Activated CD4-positive, alpha-beta T cell treated with anti-CD3 and anti-CD28 coated beads, Interleukin-2, amount 10 ng/mL, durations not matched to agents 7 days and 5 days (primary cell): ENCODE results near the gene CCDC146. TPM values are rescaled to one million over a fixed set of nuclear protein-coding genes. Genes with fewer than 3 reads are reported as not detected.

Experiments used
- CTCF ChIA-PET: fragments of 350-600 bp; sonication (Branson Sonifier 250); formaldehyde crosslinking; loops from one replicate; lab custom pipeline; 2021; ENCODE audit warnings: antibody characterized with exemption; lab: Charles Lee
- POLR2A ChIA-PET: fragments of 350-600 bp; sonication (Branson Sonifier 250); formaldehyde crosslinking; loops from one replicate; lab custom pipeline; 2021; ENCODE audit warnings: antibody characterized with exemption; lab: Charles Lee
- DNase-seq: peaks from one replicate; pipeline ENCODE4 v3.0.0-alpha.2; 2020
- H3K27ac Mint-ChIP-seq: one replicate; pipeline ENCODE4 v1.8.0; 2021; ENCODE audit warnings: mild to moderate bottlenecking, moderate library complexity, mixed read lengths
- H3K27me3 Mint-ChIP-seq: one replicate; pipeline ENCODE4 v1.8.0; 2021; ENCODE audit warnings: mixed read lengths
- H3K36me3 Mint-ChIP-seq: one replicate; pipeline ENCODE4 v1.8.0; 2021; ENCODE audit warnings: low read depth, mixed read lengths
- H3K4me1 Mint-ChIP-seq: one replicate; pipeline ENCODE4 v1.8.0; 2021; ENCODE audit warnings: mixed read lengths
- H3K4me3 Mint-ChIP-seq: one replicate; pipeline ENCODE4 v1.8.0; 2021; ENCODE audit warnings: mild to moderate bottlenecking, moderate library complexity, mixed read lengths
- H3K9me3 Mint-ChIP-seq: one replicate; pipeline ENCODE4 v1.8.0; 2021; ENCODE audit warnings: mixed read lengths
- total RNA-seq, 2 experiments: library from RNA; stranded (reverse); gene quantifications; one replicate each; pipeline ENCODE4 v1.2.3, GENCODE V29; 2021

The CCDC146 gene
- total RNA-seq, 2 experiments from 2014 or later: 9.2 to 10.5 TPM

GRCh38 chr7:77295549-77295948 is 173.1 kb downstream of the CCDC146 start:
- DNase-seq: no peak
- ChIA-PET POLR2A (no interaction called here), CTCF (interaction anchor here (1.0 kb wide), 1 partner anchor 36 kb away, joined by 4 read pairs; no protein-coding TSS in a partner anchor)
- Mint-ChIP-seq H3K4me1 (no peaks in the 10 kb centered on the region), H3K27me3 (no peaks in the 10 kb centered on the region), H3K9me3 (peaks cover 12% of the 10 kb centered on the region), H3K36me3 (peaks cover 4% of the 10 kb centered on the region), H3K27ac (no peak overlapping the region), H3K4me3 (no peak overlapping the region)

- no peak overlapping the region for H3K27ac Mint-ChIP-seq
- peaks cover 12% of the 10 kb centered on the region for H3K36me3 Mint-ChIP-seq
- DNase-seq: no peak
- H3K27me3 Mint-ChIP-seq: no peaks in the 10 kb centered on the region
- peaks cover 14% of the 10 kb centered on the region for H3K9me3 Mint-ChIP-seq
- POLR2A ChIA-PET: no interaction called here
- CTCF ChIA-PET: interaction anchor here (0.6 to 1.2 kb wide), 3 partner anchors 22 to 59 kb away, joined by 3 to 4 read pairs (median 3); no protein-coding TSS in a partner anchor
- no peak overlapping the region for H3K4me3 Mint-ChIP-seq
- H3K4me1 Mint-ChIP-seq: no peaks in the 10 kb centered on the region
These were observed 184.0 kb downstream of the CCDC146 start for GRCh38 chr7:77306231-77307067.

GRCh38 chr7:77308792-77309191 is 186.4 kb downstream of the CCDC146 start:
- peaks cover 8% of the 10 kb centered on the region for H3K9me3 Mint-ChIP-seq
- no peak overlapping the region for H3K4me3 Mint-ChIP-seq
- H3K4me1 Mint-ChIP-seq: no peaks in the 10 kb centered on the region
- peaks cover 12% of the 10 kb centered on the region for H3K36me3 Mint-ChIP-seq
- ChIA-PET POLR2A (no interaction called here), CTCF (no interaction called here)
- no peak overlapping the region for H3K27ac Mint-ChIP-seq
- DNase-seq: no peak
- H3K27me3 Mint-ChIP-seq: no peaks in the 10 kb centered on the region

GRCh38 chr7:77309714-77310220 is 187.4 kb downstream of the CCDC146 start:
- Mint-ChIP-seq H3K4me3 (no peak overlapping the region), H3K9me3 (peaks cover 5% of the 10 kb centered on the region), H3K27ac (no peak overlapping the region), H3K36me3 (peaks cover 7% of the 10 kb centered on the region), H3K27me3 (no peaks in the 10 kb centered on the region), H3K4me1 (no peaks in the 10 kb centered on the region)
- CTCF ChIA-PET: no interaction called here
- no peak for DNase-seq
- POLR2A ChIA-PET: no interaction called here

GRCh38 chr7:77310982-77311381 is 188.6 kb downstream of the CCDC146 start:
- H3K27me3 Mint-ChIP-seq: no peaks in the 10 kb centered on the region
- CTCF ChIA-PET: interaction anchor here (0.5 kb wide), 1 partner anchor 1040 kb away, joined by 4 read pairs; no protein-coding TSS in a partner anchor
- DNase-seq: no peak
- peaks cover 3% of the 10 kb centered on the region for H3K9me3 Mint-ChIP-seq
- POLR2A ChIA-PET: no interaction called here
- H3K27ac Mint-ChIP-seq: no peak overlapping the region
- no peak overlapping the region for H3K4me3 Mint-ChIP-seq
- H3K36me3 Mint-ChIP-seq: peaks cover 7% of the 10 kb centered on the region
- no peaks in the 10 kb centered on the region for H3K4me1 Mint-ChIP-seq

GRCh38 chr7:77313085-77313484 is 190.7 kb downstream of the CCDC146 start:
- POLR2A ChIA-PET: no interaction called here
- CTCF ChIA-PET: no interaction called here
- no peaks in the 10 kb centered on the region for H3K27me3 Mint-ChIP-seq
- no peaks in the 10 kb centered on the region for H3K9me3 Mint-ChIP-seq
- no peak overlapping the region for H3K27ac Mint-ChIP-seq
- DNase-seq: no peak
- no peak overlapping the region for H3K4me3 Mint-ChIP-seq
- H3K36me3 Mint-ChIP-seq: peaks cover 10% of the 10 kb centered on the region
- H3K4me1 Mint-ChIP-seq: no peaks in the 10 kb centered on the region

- ChIA-PET POLR2A (no interaction called here), CTCF (no interaction called here)
- H3K4me1 Mint-ChIP-seq: no peaks in the 10 kb centered on the region
- no peak overlapping the region for H3K27ac Mint-ChIP-seq
- no peaks in the 10 kb centered on the region for H3K9me3 Mint-ChIP-seq
- no peaks in the 10 kb centered on the region for H3K27me3 Mint-ChIP-seq
- H3K4me3 Mint-ChIP-seq: no peak overlapping the region
- no peak for DNase-seq
- peaks cover 8% of the 10 kb centered on the region for H3K36me3 Mint-ChIP-seq
These were observed 191.6 kb downstream of the CCDC146 start for GRCh38 chr7:77313876-77314480.

- Mint-ChIP-seq H3K36me3 (peaks cover 14% of the 10 kb centered on the region), H3K4me1 (no peaks in the 10 kb centered on the region), H3K9me3 (no peaks in the 10 kb centered on the region), H3K27ac (no peak overlapping the region), H3K27me3 (no peaks in the 10 kb centered on the region), H3K4me3 (no peak overlapping the region)
- ChIA-PET POLR2A (no interaction called here), CTCF (interaction anchor here (1.2 to 2.1 kb wide), 2 partner anchors 13 to 33 kb away, joined by 3 to 5 read pairs; no protein-coding TSS in a partner anchor)
- DNase-seq: no peak
These were observed 192.8 kb downstream of the CCDC146 start for GRCh38 chr7:77315182-77315591.

- no peaks in the 10 kb centered on the region for H3K9me3 Mint-ChIP-seq
- H3K36me3 Mint-ChIP-seq: peaks cover 14% of the 10 kb centered on the region
- ChIA-PET POLR2A (no interaction called here), CTCF (interaction anchor here (2.1 kb wide), 1 partner anchor 12 kb away, joined by 5 read pairs; no protein-coding TSS in a partner anchor)
- H3K4me3 Mint-ChIP-seq: no peak overlapping the region
- no peak for DNase-seq
- H3K27ac Mint-ChIP-seq: no peak overlapping the region
- H3K27me3 Mint-ChIP-seq: no peaks in the 10 kb centered on the region
- no peaks in the 10 kb centered on the region for H3K4me1 Mint-ChIP-seq
These were observed 194.0 kb downstream of the CCDC146 start for GRCh38 chr7:77316219-77316978.

- no peak overlapping the region for H3K4me3 Mint-ChIP-seq
- H3K36me3 Mint-ChIP-seq: peaks cover 14% of the 10 kb centered on the region
- H3K9me3 Mint-ChIP-seq: no peaks in the 10 kb centered on the region
- H3K27ac Mint-ChIP-seq: no peak overlapping the region
- ChIA-PET POLR2A (no interaction called here), CTCF (no interaction called here)
- DNase-seq: no peak
- no peaks in the 10 kb centered on the region for H3K27me3 Mint-ChIP-seq
- no peaks in the 10 kb centered on the region for H3K4me1 Mint-ChIP-seq
These were observed 195.6 kb downstream of the CCDC146 start for GRCh38 chr7:77318019-77318418.

GRCh38 chr7:77320137-77320536 is 197.7 kb downstream of the CCDC146 start:
- CTCF ChIA-PET: interaction anchor here (1.1 to 1.3 kb wide), 2 partner anchors 9 to 12 kb away, joined by 3 read pairs; no protein-coding TSS in a partner anchor
- POLR2A ChIA-PET: no interaction called here
- no peaks in the 10 kb centered on the region for H3K4me1 Mint-ChIP-seq
- no peaks in the 10 kb centered on the region for H3K27me3 Mint-ChIP-seq
- no peak overlapping the region for H3K27ac Mint-ChIP-seq
- H3K9me3 Mint-ChIP-seq: no peaks in the 10 kb centered on the region
- H3K36me3 Mint-ChIP-seq: peaks cover 14% of the 10 kb centered on the region
- no peak for DNase-seq
- no peak overlapping the region for H3K4me3 Mint-ChIP-seq

GRCh38 chr7:77320714-77321113 is 198.3 kb downstream of the CCDC146 start:
- H3K36me3 Mint-ChIP-seq: peaks cover 14% of the 10 kb centered on the region
- no peak for DNase-seq
- POLR2A ChIA-PET: no interaction called here
- no peak overlapping the region for H3K27ac Mint-ChIP-seq
- no peak overlapping the region for H3K4me3 Mint-ChIP-seq
- H3K4me1 Mint-ChIP-seq: peaks cover under 1% of the 10 kb centered on the region
- CTCF ChIA-PET: interaction anchor here (1.1 to 1.3 kb wide), 2 partner anchors 8 to 11 kb away, joined by 3 read pairs; no protein-coding TSS in a partner anchor
- no peaks in the 10 kb centered on the region for H3K27me3 Mint-ChIP-seq
- no peaks in the 10 kb centered on the region for H3K9me3 Mint-ChIP-seq
